ENCODE results near the gene PLET1.

DNA sequence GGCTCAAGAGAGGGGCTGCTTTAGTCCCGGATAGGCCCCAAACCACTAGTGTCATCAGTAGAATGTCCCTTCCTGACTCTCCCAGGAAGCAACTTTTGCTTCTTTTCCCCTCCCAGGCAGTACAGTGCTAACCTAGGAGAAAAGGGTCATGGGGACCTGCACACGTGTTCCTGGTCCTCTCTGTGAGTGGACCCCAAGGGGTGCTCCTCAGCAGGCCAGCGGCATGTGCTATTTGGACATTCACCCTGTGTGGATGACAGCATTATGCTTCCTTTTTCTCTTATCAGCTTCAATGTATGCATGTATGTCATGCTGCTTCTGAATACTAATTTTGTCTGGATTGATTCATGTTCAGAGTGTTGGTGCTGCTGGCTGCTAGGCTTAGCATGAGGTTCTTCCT lies 18.1 kb upstream of the PLET1 start:
- TF ChIP-seq, protein P1, sequence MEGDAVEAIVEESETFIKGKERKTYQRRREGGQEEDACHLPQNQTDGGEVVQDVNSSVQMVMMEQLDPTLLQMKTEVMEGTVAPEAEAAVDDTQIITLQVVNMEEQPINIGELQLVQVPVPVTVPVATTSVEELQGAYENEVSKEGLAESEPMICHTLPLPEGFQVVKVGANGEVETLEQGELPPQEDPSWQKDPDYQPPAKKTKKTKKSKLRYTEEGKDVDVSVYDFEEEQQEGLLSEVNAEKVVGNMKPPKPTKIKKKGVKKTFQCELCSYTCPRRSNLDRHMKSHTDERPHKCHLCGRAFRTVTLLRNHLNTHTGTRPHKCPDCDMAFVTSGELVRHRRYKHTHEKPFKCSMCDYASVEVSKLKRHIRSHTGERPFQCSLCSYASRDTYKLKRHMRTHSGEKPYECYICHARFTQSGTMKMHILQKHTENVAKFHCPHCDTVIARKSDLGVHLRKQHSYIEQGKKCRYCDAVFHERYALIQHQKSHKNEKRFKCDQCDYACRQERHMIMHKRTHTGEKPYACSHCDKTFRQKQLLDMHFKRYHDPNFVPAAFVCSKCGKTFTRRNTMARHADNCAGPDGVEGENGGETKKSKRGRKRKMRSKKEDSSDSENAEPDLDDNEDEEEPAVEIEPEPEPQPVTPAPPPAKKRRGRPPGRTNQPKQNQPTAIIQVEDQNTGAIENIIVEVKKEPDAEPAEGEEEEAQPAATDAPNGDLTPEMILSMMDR (IDR thresholded peaks at IDR 0.05), result no peak
- TF ChIP-seq EZH2 (IDR thresholded peaks at IDR 0.05) (no peak), EZH2phosphoT487 (IDR thresholded peaks at IDR 0.05) (no peak)
